SU-DHL-6 (cell line): ENCODE measurements around the gene B4GALT6.

Experiments used
- H2AFZ ChIP-seq: fragments of 200-600 bp; sonication (generic); 2 replicates; pipeline ENCODE4 v1.6.1; 2014; ENCODE audit warnings: low read depth, mild to moderate bottlenecking, moderate library complexity, mixed read lengths, antibody characterized with exemption, low read length; ENCODE audit not compliant: severe bottlenecking
- H3F3A ChIP-seq: fragments of 200-600 bp; shearing (Covaris generic); 2 replicates; pipeline ENCODE4 v1.6.0; 2016; ENCODE audit warnings: antibody characterized with exemption, mild to moderate bottlenecking; ENCODE audit not compliant: insufficient read depth
- H3K27ac ChIP-seq: fragments of 200-600 bp; sonication (generic); 2 replicates; pipeline ENCODE4 v1.5.1; 2016; ENCODE audit warnings: low read depth, mild to moderate bottlenecking, low read length, moderate library complexity, mixed read lengths
- H3K27me3 ChIP-seq: fragments of 200-600 bp; sonication (generic), shearing (Covaris generic); 2 replicates; pipeline ENCODE4 v1.6.0; 2014; ENCODE audit warnings: mild to moderate bottlenecking, low read length
- H3K36me3 ChIP-seq: fragments of 200-600 bp; sonication (generic); 2 replicates; pipeline ENCODE4 v1.6.1; 2014; ENCODE audit warnings: mild to moderate bottlenecking, low read length, mixed read lengths
- H3K4me2 ChIP-seq: fragments of 300-600, 200-600 bp; shearing (Covaris generic), sonication (generic); 2 replicates; pipeline ENCODE4 v1.6.0; 2014; ENCODE audit warnings: low read length, low read depth, mild to moderate bottlenecking; ENCODE audit not compliant: poor library complexity, severe bottlenecking
- H3K4me3 ChIP-seq: fragments of 200-600 bp; sonication (generic); 2 replicates; pipeline ENCODE4 v1.5.1; 2014; ENCODE audit warnings: antibody characterized with exemption, low read length, mild to moderate bottlenecking, mixed read lengths; ENCODE audit not compliant: insufficient read depth, poor library complexity, severe bottlenecking
- H3K79me2 ChIP-seq: fragments of 200-600 bp; sonication (generic); 2 replicates; pipeline ENCODE4 v1.6.1; 2014; ENCODE audit warnings: mild to moderate bottlenecking, low read length, moderate library complexity; ENCODE audit not compliant: insufficient read depth
- H3K9ac ChIP-seq: fragments of 200-600 bp; sonication (generic); 2 replicates; pipeline ENCODE4 v1.7.0; 2014; ENCODE audit warnings: mild to moderate bottlenecking, low read length
- H3K9me2 ChIP-seq: fragments of 200-600 bp; sonication (generic); replicated peaks from 2 replicates; pipeline ENCODE4 v1.6.1; 2014; ENCODE audit warnings: low read length; ENCODE audit not compliant: insufficient read depth
- H3K9me3 ChIP-seq: fragments of 200-600 bp; sonication (generic); 2 replicates; pipeline ENCODE4 v1.6.1; 2014; ENCODE audit warnings: low read length, mixed read lengths; ENCODE audit not compliant: insufficient read depth
- H4K20me1 ChIP-seq: fragments of 200-600 bp; sonication (generic); 2 replicates; pipeline ENCODE4 v1.6.1; 2014; ENCODE audit warnings: low read depth, mild to moderate bottlenecking, antibody characterized with exemption, low read length, moderate library complexity, mixed read lengths
- CTCF ChIP-seq: fragments of 200-600 bp; sonication (generic); IDR thresholded peaks from one replicate; pipeline ENCODE4 v1.5.1; 2017; ENCODE audit warnings: antibody characterized with exemption, mild to moderate bottlenecking, low read length, moderate library complexity; ENCODE audit not compliant: insufficient read depth, poor library complexity, severe bottlenecking
- EZH2phosphoT487 ChIP-seq: fragments of 200-600 bp; sonication (generic), shearing (Covaris generic); conservative IDR thresholded peaks from 2 replicates; pipeline ENCODE4 v1.6.1; 2018; ENCODE audit warnings: mild to moderate bottlenecking, antibody characterized with exemption, low read length, moderate library complexity, mixed read lengths

The B4GALT6 gene

GRCh38 chr18:31619291-31619690, 65.1 kb downstream of the B4GALT6 start:
- no peak overlapping the region for H2AFZ ChIP-seq
- H3F3A ChIP-seq = no peaks in the 10 kb centered on the region
- H3K9ac ChIP-seq = no peak overlapping the region
- H3K4me2 ChIP-seq = no peak overlapping the region
- no peaks in the 10 kb centered on the region for H3K79me2 ChIP-seq
- no peak overlapping the region for H3K27ac ChIP-seq
- H3K9me3 ChIP-seq = no peaks in the 10 kb centered on the region
- H3K36me3 ChIP-seq = no peaks in the 10 kb centered on the region
- no peaks in the 10 kb centered on the region for H4K20me1 ChIP-seq
- H3K27me3 ChIP-seq = no peaks in the 10 kb centered on the region
- H3K4me3 ChIP-seq = no peak overlapping the region
- TF ChIP-seq EZH2phosphoT487 (no peak), CTCF (no peak)
- H3K9me2 ChIP-seq = no peaks in the 10 kb centered on the region

- Histone ChIP-seq H3K9me3 (no peaks in the 10 kb centered on the region), H3K27ac (no peak overlapping the region), H3K9me2 (no peaks in the 10 kb centered on the region), H3K79me2 (no peaks in the 10 kb centered on the region), H3K9ac (no peak overlapping the region), H3K4me3 (no peak overlapping the region), H3K36me3 (no peaks in the 10 kb centered on the region), H3K4me2 (no peak overlapping the region), H4K20me1 (no peaks in the 10 kb centered on the region), H3F3A (no peaks in the 10 kb centered on the region), H3K27me3 (no peaks in the 10 kb centered on the region), H2AFZ (no peak overlapping the region)
- TF ChIP-seq CTCF (no peak), EZH2phosphoT487 (no peak)
These were observed 65.6 kb downstream of the B4GALT6 start for GRCh38 chr18:31618801-31619200.

GRCh38 chr18:31617031-31617717, 67.2 kb downstream of the B4GALT6 start:
- H3K9ac ChIP-seq = no peak overlapping the region
- no peaks in the 10 kb centered on the region for H3F3A ChIP-seq
- H3K79me2 ChIP-seq = no peaks in the 10 kb centered on the region
- TF ChIP-seq CTCF (no peak), EZH2phosphoT487 (no peak)
- no peak overlapping the region for H3K4me3 ChIP-seq
- H3K27ac ChIP-seq = no peak overlapping the region
- no peaks in the 10 kb centered on the region for H3K27me3 ChIP-seq
- H4K20me1 ChIP-seq = no peaks in the 10 kb centered on the region
- no peak overlapping the region for H3K4me2 ChIP-seq
- H3K36me3 ChIP-seq = no peaks in the 10 kb centered on the region
- H3K9me2 ChIP-seq = no peaks in the 10 kb centered on the region
- no peak overlapping the region for H2AFZ ChIP-seq
- no peaks in the 10 kb centered on the region for H3K9me3 ChIP-seq
